ENCODE results near the gene CTBP1.
A peak's percentile ranks its signal among the peaks of the same experiment; 100 is the strongest.

CTBP1 gene

DNA sequence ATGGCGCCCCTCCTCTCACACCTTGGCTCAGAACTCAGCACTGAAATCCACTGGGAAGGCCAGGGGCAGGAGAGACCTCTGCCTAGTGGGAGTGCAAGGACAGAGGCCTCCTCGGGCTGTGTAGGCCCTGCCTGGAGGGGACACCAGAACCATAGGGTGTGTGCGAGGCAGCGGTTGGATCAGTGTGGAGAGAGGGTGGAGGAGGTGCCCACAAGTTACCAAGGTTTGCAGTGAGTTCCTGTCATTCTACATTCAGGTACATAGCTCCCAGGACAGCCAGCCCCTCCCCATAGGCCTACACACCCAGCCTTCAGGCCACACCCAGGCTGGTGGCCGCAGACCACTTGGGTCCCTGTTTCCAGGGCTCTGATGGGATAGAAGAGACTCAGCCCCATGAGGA is 57.3 kb downstream of the CTBP1 start:
- Histone ChIP-seq H3K4me1 (ENCODE audit: control insufficient read depth in 1 of 2, insufficient read depth in 2 of 2, low read length in 2 of 2) (no peaks in the 10 kb centered on the region), H2BK120ac (ENCODE audit: insufficient read depth, low read length, poor library complexity) (no peak overlapping the region), H2BK5ac (ENCODE audit: low read depth, low read length, poor library complexity) (no peak overlapping the region), H2AK5ac (ENCODE audit: low read length) (no peak overlapping the region), H3K9ac (ENCODE audit: low read length) (no peak overlapping the region), H3K4ac (ENCODE audit: low read depth, low read length) (no peak overlapping the region), H3K4me3 (ENCODE audit: low read depth, low read length) (no peak overlapping the region), H3K14ac (ENCODE audit: low read length) (no peak overlapping the region), H3K79me2 (ENCODE audit: control insufficient read depth, insufficient read depth, low read length, poor library complexity) (no peaks in the 10 kb centered on the region), H3K27me3 (ENCODE audit: insufficient read depth, low read length) (no peaks in the 10 kb centered on the region), H2AFZ (ENCODE audit: insufficient read depth, low read length, poor library complexity) (peak overlapping the region; percentile 21), H4K12ac (ENCODE audit: low read depth, low read length) (no peak overlapping the region), H3K18ac (ENCODE audit: low read length) (no peak overlapping the region), H2BK12ac (ENCODE audit: low read length) (no peak overlapping the region), H3K4me2 (ENCODE audit: low read length) (no peak overlapping the region), H3K23ac (ENCODE audit: low read length) (no peak overlapping the region), H3K36me3 (ENCODE audit: control insufficient read depth in 1 of 2, insufficient read depth in 2 of 2, low read length in 2 of 2) (no peaks in the 10 kb centered on the region), H4K91ac (ENCODE audit: low read depth, low read length) (no peak overlapping the region), H4K8ac (ENCODE audit: low read depth, low read length) (no peak overlapping the region), H3K27ac (ENCODE audit: low read depth, low read length) (no peak overlapping the region), H3K9me3 (ENCODE audit: insufficient read depth, low read depth, low read length) (peaks cover 5% of the 10 kb centered on the region), H3K79me1 (ENCODE audit: low read length) (no peaks in the 10 kb centered on the region)
- WGBS (ENCODE audit: extremely low coverage, insufficient coverage, insufficient read length) = no CpG with 5 or more reads among the region's 5 CpGs
- no peak for DNase-seq

DNA sequence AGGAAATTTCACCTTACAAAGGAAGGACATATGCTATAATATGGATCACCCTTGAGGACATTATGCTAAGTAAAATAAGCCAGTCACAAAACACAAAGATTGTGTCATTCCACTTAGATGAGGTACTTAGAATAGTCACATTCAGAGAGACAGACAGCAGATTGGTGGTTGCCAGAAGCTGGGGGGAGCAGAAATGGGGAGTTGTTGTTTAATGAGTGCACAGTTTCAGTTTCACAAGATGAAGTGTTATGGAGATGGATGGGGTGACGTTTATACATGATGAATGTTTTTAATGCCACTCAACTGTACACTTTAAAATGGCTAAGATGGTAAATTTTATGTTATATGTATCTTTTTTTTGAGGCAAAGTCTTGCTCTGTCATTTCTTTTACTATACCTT is 61.7 kb downstream of the CTBP1 start:
- H3K9me3 ChIP-seq (ENCODE audit: insufficient read depth, low read depth, low read length) = peaks cover 3% of the 10 kb centered on the region
- no peak overlapping the region for H2BK12ac ChIP-seq (ENCODE audit: low read length)
- no peak overlapping the region for H2BK120ac ChIP-seq (ENCODE audit: insufficient read depth, low read length, poor library complexity)
- H3K18ac ChIP-seq (ENCODE audit: low read length) = no peak overlapping the region
- H3K4ac ChIP-seq (ENCODE audit: low read depth, low read length) = no peak overlapping the region
- no peak overlapping the region for H4K91ac ChIP-seq (ENCODE audit: low read depth, low read length)
- no peak overlapping the region for H3K4me2 ChIP-seq (ENCODE audit: low read length)
- no peaks in the 10 kb centered on the region for H3K79me2 ChIP-seq (ENCODE audit: control insufficient read depth, insufficient read depth, low read length, poor library complexity)
- DNase-seq = no peak
- H2BK5ac ChIP-seq (ENCODE audit: low read depth, low read length, poor library complexity) = no peak overlapping the region
- no peak overlapping the region for H2AK5ac ChIP-seq (ENCODE audit: low read length)
- WGBS (ENCODE audit: extremely low coverage, insufficient coverage, insufficient read length) = no CpG with 5 or more reads among the region's 1 CpG
- no peak overlapping the region for H3K4me3 ChIP-seq (ENCODE audit: low read depth, low read length)
- H3K23ac ChIP-seq (ENCODE audit: low read length) = no peak overlapping the region
- H3K79me1 ChIP-seq (ENCODE audit: low read length) = no peaks in the 10 kb centered on the region
- H2AFZ ChIP-seq (ENCODE audit: insufficient read depth, low read length, poor library complexity) = no peak overlapping the region
- no peak overlapping the region for H3K27ac ChIP-seq (ENCODE audit: low read depth, low read length)
- no peak overlapping the region for H3K14ac ChIP-seq (ENCODE audit: low read length)
- H3K27me3 ChIP-seq (ENCODE audit: insufficient read depth, low read length) = no peaks in the 10 kb centered on the region
- no peak overlapping the region for H4K8ac ChIP-seq (ENCODE audit: low read depth, low read length)
- H4K12ac ChIP-seq (ENCODE audit: low read depth, low read length) = no peak overlapping the region
- no peak overlapping the region for H3K9ac ChIP-seq (ENCODE audit: low read length)
- no peaks in the 10 kb centered on the region for H3K4me1 ChIP-seq (ENCODE audit: control insufficient read depth in 1 of 2, insufficient read depth in 2 of 2, low read length in 2 of 2)
- no peaks in the 10 kb centered on the region for H3K36me3 ChIP-seq (ENCODE audit: control insufficient read depth in 1 of 2, insufficient read depth in 2 of 2, low read length in 2 of 2)

GRCh38 chr4:1183985-1184773 is 64.8 kb downstream of the CTBP1 start:
- Histone ChIP-seq H3K9me3 (ENCODE audit: insufficient read depth, low read depth, low read length) (peaks cover 2% of the 10 kb centered on the region), H4K91ac (ENCODE audit: low read depth, low read length) (no peak overlapping the region), H3K79me2 (ENCODE audit: control insufficient read depth, insufficient read depth, low read length, poor library complexity) (no peaks in the 10 kb centered on the region), H4K12ac (ENCODE audit: low read depth, low read length) (no peak overlapping the region), H3K27ac (ENCODE audit: low read depth, low read length) (no peak overlapping the region), H3K4ac (ENCODE audit: low read depth, low read length) (no peak overlapping the region), H3K36me3 (ENCODE audit: control insufficient read depth in 1 of 2, insufficient read depth in 2 of 2, low read length in 2 of 2) (no peaks in the 10 kb centered on the region), H3K27me3 (ENCODE audit: insufficient read depth, low read length) (no peaks in the 10 kb centered on the region), H2BK12ac (ENCODE audit: low read length) (no peak overlapping the region), H3K4me3 (ENCODE audit: low read depth, low read length) (no peak overlapping the region), H3K4me2 (ENCODE audit: low read length) (no peak overlapping the region), H3K79me1 (ENCODE audit: low read length) (no peaks in the 10 kb centered on the region), H2BK120ac (ENCODE audit: insufficient read depth, low read length, poor library complexity) (no peak overlapping the region), H3K14ac (ENCODE audit: low read length) (no peak overlapping the region), H3K18ac (ENCODE audit: low read length) (no peak overlapping the region), H2AK5ac (ENCODE audit: low read length) (no peak overlapping the region), H2AFZ (ENCODE audit: insufficient read depth, low read length, poor library complexity) (no peak overlapping the region), H4K8ac (ENCODE audit: low read depth, low read length) (no peak overlapping the region), H3K23ac (ENCODE audit: low read length) (no peak overlapping the region), H3K4me1 (ENCODE audit: control insufficient read depth in 1 of 2, insufficient read depth in 2 of 2, low read length in 2 of 2) (no peaks in the 10 kb centered on the region), H2BK5ac (ENCODE audit: low read depth, low read length, poor library complexity) (no peak overlapping the region), H3K9ac (ENCODE audit: low read length) (no peak overlapping the region)
- no peak for DNase-seq
- no CpG with 5 or more reads among the region's 6 CpGs for WGBS (ENCODE audit: extremely low coverage, insufficient coverage, insufficient read length)

DNA sequence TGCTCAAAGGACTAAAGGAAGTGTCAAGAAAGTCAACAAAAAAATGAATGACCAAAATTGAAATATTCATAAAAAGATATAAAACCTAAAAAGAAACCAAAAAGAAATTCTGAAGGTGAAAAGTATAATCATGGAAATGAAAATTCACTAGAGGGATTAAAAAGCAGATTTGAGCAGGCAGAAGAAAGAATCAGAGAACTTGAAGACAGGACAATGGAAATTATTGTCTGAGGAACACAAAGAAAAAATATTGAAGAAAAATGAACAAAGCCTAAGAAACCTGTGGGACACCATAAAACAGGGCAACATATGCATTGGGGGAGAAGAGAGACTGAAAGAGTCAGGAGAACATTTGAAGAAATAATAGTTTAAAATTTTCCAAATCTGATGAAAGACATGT is 66.6 kb downstream of the CTBP1 start:
- H2AK5ac ChIP-seq (ENCODE audit: low read length) = no peak overlapping the region
- H2BK12ac ChIP-seq (ENCODE audit: low read length) = no peak overlapping the region
- H2AFZ ChIP-seq (ENCODE audit: insufficient read depth, low read length, poor library complexity) = no peak overlapping the region
- H4K12ac ChIP-seq (ENCODE audit: low read depth, low read length) = no peak overlapping the region
- H3K23ac ChIP-seq (ENCODE audit: low read length) = no peak overlapping the region
- no peak overlapping the region for H3K9ac ChIP-seq (ENCODE audit: low read length)
- H3K27ac ChIP-seq (ENCODE audit: low read depth, low read length) = no peak overlapping the region
- no peaks in the 10 kb centered on the region for H3K4me1 ChIP-seq (ENCODE audit: control insufficient read depth in 1 of 2, insufficient read depth in 2 of 2, low read length in 2 of 2)
- H3K9me3 ChIP-seq (ENCODE audit: insufficient read depth, low read depth, low read length) = peaks cover 6% of the 10 kb centered on the region
- H3K18ac ChIP-seq (ENCODE audit: low read length) = no peak overlapping the region
- no peak overlapping the region for H3K4me3 ChIP-seq (ENCODE audit: low read depth, low read length)
- no peak for DNase-seq
- H2BK120ac ChIP-seq (ENCODE audit: insufficient read depth, low read length, poor library complexity) = no peak overlapping the region
- H3K27me3 ChIP-seq (ENCODE audit: insufficient read depth, low read length) = no peaks in the 10 kb centered on the region
- H4K8ac ChIP-seq (ENCODE audit: low read depth, low read length) = no peak overlapping the region
- no peaks in the 10 kb centered on the region for H3K36me3 ChIP-seq (ENCODE audit: control insufficient read depth in 1 of 2, insufficient read depth in 2 of 2, low read length in 2 of 2)
- no peaks in the 10 kb centered on the region for H3K79me1 ChIP-seq (ENCODE audit: low read length)
- H2BK5ac ChIP-seq (ENCODE audit: low read depth, low read length, poor library complexity) = no peak overlapping the region
- no peaks in the 10 kb centered on the region for H3K79me2 ChIP-seq (ENCODE audit: control insufficient read depth, insufficient read depth, low read length, poor library complexity)
- no peak overlapping the region for H3K14ac ChIP-seq (ENCODE audit: low read length)
- no peak overlapping the region for H3K4me2 ChIP-seq (ENCODE audit: low read length)
- H3K4ac ChIP-seq (ENCODE audit: low read depth, low read length) = no peak overlapping the region
- H4K91ac ChIP-seq (ENCODE audit: low read depth, low read length) = no peak overlapping the region

Data from trophoblast cell (in vitro differentiated cells and primary cell).